HG02678 (cell line): Measurements from ENCODE around the gene SMIM26.

ENCODE experiments used
- ATAC-seq: cut with Tn5 transposase; IDR thresholded peaks from one replicate; pipeline ENCODE4 v1.9.1; 2021; ENCODE audit warnings: mild to moderate bottlenecking, moderate library complexity; ENCODE audit not compliant: unreplicated experiment

SMIM26 gene

GRCh38 chr20:18578581-18578980 lies 11.3 kb downstream of the SMIM26 start:
- no peak for ATAC-seq

DNA sequence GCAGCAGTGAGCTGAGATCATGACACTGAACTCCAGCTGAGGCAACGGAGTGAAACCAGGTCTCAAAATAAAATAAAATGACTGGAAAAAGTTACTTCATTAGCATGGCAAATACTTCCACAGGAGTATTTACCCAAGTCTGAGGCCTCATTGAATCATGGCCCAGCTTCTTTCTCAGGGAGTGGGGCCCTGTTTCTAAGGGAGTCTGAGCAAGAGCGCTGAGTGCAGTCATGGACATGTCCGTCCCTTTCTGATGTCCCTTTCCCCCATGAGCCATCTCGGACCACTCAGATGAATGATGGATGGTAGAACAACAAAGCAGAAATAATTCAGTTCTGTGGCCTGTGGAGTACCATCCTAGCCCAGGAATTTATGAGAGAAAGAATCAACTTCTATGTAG lies 12.8 kb downstream of the SMIM26 start:
- ATAC-seq: no peak

DNA sequence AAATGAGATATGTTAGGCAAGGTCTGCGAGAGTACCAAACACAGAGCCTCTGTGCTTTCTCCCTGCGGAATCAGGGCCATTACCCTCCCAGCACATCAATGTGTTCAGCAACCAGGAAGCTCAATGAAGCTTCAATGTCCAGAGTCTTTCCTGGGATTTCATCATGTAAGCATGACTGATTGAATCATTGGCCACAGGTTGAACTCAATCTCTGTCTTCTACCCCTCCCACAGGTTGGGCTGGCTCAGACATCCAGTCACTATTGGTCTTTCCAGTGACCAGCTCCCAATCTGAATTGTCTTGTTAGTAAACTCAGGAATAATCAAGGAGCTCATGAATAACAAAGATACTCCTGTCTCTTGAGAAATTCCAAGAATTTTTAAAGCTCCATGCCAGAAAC lies 17.9 kb downstream of the SMIM26 start:
- ATAC-seq: no peak

DNA sequence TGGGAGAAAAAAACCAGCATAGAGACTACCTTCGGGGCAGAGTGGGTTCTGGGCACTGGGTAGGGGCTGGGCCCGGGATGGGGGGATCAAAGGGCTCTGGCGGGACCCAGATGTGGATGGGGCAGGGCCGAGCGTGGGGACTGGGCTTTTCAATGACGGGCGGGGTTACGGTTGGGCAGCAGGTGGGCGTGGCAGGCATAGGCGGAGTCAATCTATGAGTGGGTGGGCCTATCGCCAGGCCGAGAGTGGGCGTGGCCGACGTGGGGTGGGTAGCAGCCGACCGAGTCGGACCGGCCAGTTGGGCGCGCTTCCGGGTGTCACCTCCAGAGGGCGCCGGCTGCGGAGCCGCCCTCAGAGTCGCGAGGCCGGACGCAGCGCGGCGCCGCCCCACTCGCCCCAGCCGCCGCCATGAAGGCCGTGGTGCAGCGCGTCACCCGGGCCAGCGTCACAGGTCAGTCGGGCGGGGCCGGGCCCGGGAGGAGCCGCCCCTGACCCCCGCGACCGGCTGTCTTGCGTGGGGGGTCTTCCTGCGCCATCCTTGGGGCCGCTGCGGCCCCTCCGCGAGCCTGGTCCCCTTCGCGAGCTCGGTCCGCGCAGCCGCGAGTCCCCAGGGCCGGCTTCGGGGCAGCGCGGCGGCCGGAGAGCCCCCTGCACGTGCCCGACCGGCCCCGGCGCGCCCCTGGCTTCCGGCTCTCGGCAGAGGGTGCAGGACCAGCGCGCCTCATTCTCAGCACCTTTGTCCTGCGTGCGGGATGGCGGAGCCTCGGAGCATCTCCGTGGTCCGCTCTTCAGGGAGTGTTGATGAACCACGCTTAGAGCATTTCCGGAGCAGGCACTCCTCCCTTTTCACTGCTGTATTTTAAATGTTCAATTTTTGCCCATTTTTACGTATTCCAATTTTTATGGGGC lies 20.7 kb downstream of the SMIM26 start, which contains the start of gene DTD1:
Gene DTD1, plus strand, starts transcription at position 390 of the 909 bp plus-strand sequence. Its CDS starts 19 bp downstream, at position 409.
- peak; percentile 87 for ATAC-seq

GRCh38 chr20:18588574-18588933 lies 21.3 kb downstream of the SMIM26 start:
- ATAC-seq: peak; percentile 6

DNA sequence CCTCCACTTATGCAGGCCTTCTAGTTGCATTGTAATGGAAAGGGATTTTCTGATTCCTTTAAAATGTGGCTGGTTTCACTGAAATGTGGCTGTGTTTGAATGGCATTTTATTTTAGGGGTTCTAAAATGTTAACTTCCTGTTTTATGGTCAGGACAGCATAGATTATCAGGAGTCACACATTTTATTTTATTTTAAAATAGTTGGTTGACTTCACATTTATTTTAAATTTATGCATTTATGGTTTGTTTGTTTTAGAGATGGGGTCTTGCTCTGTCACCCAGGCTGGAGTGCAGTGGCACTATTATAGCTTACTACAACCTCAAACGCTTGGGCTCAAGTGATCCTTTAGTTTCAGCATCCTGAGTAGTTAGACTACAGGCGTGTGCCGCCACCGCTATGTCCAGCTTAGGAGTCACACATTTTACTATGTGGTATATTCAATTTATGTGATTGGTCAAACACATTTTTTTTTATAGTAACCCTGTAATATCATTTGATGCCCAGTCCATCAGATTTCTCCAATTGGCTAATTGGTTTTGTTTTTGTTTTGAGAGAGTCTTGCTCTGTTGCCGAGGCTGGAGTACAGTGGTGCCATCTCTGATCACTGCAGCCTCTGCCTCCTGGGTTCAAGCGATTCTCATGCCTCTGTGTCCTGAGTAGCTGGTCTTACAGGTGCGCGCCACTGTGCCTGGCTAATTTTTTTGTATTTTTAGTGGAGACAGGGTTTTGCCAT lies 22.9 kb downstream of the SMIM26 start:
- ATAC-seq: no peak

GRCh38 chr20:18596270-18596669 lies 29.0 kb downstream of the SMIM26 start:
- ATAC-seq: no peak

GRCh38 chr20:18609741-18610140 lies 42.5 kb downstream of the SMIM26 start:
- ATAC-seq: no peak

- no peak for ATAC-seq
These were observed 44.3 kb downstream of the SMIM26 start for GRCh38 chr20:18611492-18611891.

- no peak for ATAC-seq
These were observed 46.3 kb downstream of the SMIM26 start for GRCh38 chr20:18613553-18613952.

- no peak for ATAC-seq
These were observed 47.0 kb downstream of the SMIM26 start for GRCh38 chr20:18614244-18614643.

DNA sequence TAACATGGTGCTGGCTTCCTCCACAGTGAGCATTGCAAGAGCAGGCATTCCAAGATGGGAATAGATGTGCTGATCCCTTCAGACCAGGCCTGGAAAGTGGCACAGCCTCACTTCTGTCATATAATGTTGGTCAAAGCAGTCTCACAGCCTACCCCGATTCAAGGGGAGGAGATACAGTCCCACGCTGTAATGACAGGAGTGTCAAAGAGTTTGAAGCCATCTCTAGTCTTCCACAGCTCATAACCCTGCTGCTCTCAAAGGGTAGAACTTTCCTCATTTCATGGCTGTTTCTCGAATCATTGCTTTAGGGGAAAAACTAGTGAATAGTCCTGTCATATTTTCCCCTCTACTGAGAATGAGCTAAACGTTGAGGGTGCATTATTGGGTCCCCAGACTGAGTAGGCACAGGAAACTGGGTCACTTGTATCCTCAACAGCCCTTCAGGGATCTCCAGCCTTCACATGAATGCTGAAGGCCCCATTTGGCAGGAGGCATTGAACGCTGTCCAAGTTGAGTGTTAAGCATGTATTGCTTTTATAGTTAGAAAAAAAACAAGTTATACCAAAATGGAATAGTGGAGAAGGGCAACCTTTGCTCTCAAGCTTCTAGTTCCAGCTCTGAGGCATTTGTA lies 47.9 kb downstream of the SMIM26 start:
- no peak for ATAC-seq
